Esophagus muscularis mucosa (tissue), 4 donors: ENCODE measurements around the gene BICDL1. TPM values are rescaled to one million over a fixed set of nuclear protein-coding genes. Genes with fewer than 3 reads are reported as not detected.
A peak's percentile ranks its signal among the peaks of the same experiment; 100 is the strongest.

ENCODE experiments used
- DNase-seq: peaks from one replicate; pipeline ENCODE4 v3.0.0-alpha.2; 2017; ENCODE audit errors: extremely low spot score
- H3K27ac ChIP-seq, 4 donors: fragments of 200-600 bp; sonication (generic); replicated peaks in 1 of 4; 1 replicate in 3 of 4; 2 replicates in 1 of 4; pipeline ENCODE4 v1.5.1; 2016 to 2019; ENCODE audit warnings: mild to moderate bottlenecking in 1 of 4
- H3K27me3 ChIP-seq, 4 donors: fragments of 200-600 bp; sonication (generic); one replicate each; pipeline versions ENCODE4 v1.5.1 to v1.6.0; 2016 to 2019
- H3K36me3 ChIP-seq, 4 donors: fragments of 200-600 bp; sonication (generic); one replicate each; pipeline ENCODE4 v1.5.1; 2016 to 2019
- H3K4me1 ChIP-seq, 4 donors: fragments of 200-600 bp; sonication (generic); one replicate each; pipeline ENCODE4 v1.5.1; 2016 to 2019
- H3K4me3 ChIP-seq, 4 donors: fragments of 200-600 bp; sonication (generic); 1 replicate in 2 of 4; 2 replicates in 2 of 4; pipeline ENCODE4 v1.5.1; 2016 to 2019; ENCODE audit warnings: mild to moderate bottlenecking in 4 of 4, moderate library complexity in 1 of 4
- H3K9me3 ChIP-seq, 4 donors: fragments of 200-600 bp; sonication (generic); 1 replicate in 3 of 4; 2 replicates in 1 of 4; pipeline ENCODE4 v1.5.1; 2016 to 2019
- EP300 ChIP-seq: sonication (generic); formaldehyde crosslinking; IDR thresholded peaks from one replicate; pipeline ENCODE4 v1.6.1; 2017; ENCODE audit warnings: antibody characterized with exemption
- POLR2A ChIP-seq: fragments of 450-650 bp; IDR thresholded peaks from one replicate; pipeline ENCODE4 v1.6.1; 2017; ENCODE audit warnings: antibody characterized with exemption, moderate library complexity, mild to moderate bottlenecking, low read depth
- POLR2AphosphoS5 ChIP-seq, 2 donors: sonication (generic); formaldehyde crosslinking; IDR thresholded peaks; one replicate each; pipeline ENCODE4 v1.6.1; 2017; ENCODE audit warnings: antibody characterized with exemption in 2 of 2
- WGBS: methylation state at CpG from one replicate; pipeline ENCODE4 v1.1.5; 2018; 5-methylcytosine and 5-hydroxymethylcytosine counted together
- intact Hi-C: fragments of 100-400 bp; cut with DNase I; formaldehyde crosslinking; loops from one replicate; pipeline ENCODE4 v1.15.1; 2023
- total RNA-seq, 4 donors: library from RNA; depleted of rRNA; stranded (reverse); fragments of >200 nt; gene quantifications; one replicate each; pipeline versions ENCODE4 v1.1.0 to v1.2.1, GENCODE V29; 2016
- TF ChIP-seq, protein P1 (sequence below), 3 experiments: fragments of 200-600 bp in 2 of 3; fragments of 450-650 bp in 1 of 3; sonication (generic) in 2 of 3; IDR thresholded peaks; one replicate each; pipeline ENCODE4 v1.5.1; 2017 to 2019; ENCODE audit warnings: antibody characterized with exemption in 3 of 3, mild to moderate bottlenecking in 2 of 3, moderate library complexity in 1 of 3

Gene BICDL1
- total RNA-seq, 4 donors from 2014 or later: 0.17 to 1.2 (median 0.77) TPM

GRCh38 chr12:120093336-120093591, 104.2 kb downstream of the BICDL1 start:
- Histone ChIP-seq H3K4me1 (peaks cover 0 to 28% (median 9%) of the 10 kb centered on the region in 4 donors), H3K27ac (no peak overlapping the region), H3K9me3 (no peaks in the 10 kb centered on the region), H3K27me3 (no peaks in the 10 kb centered on the region), H3K4me3 (no peak overlapping the region), H3K36me3 (peaks cover 20 to 62% (median 54%) of the 10 kb centered on the region in 4 donors)
- TF ChIP-seq POLR2AphosphoS5 (IDR thresholded peaks at IDR 0.05) (no peak), POLR2A (no peak), EP300 (no peak)
- TF ChIP-seq, protein P1, sequence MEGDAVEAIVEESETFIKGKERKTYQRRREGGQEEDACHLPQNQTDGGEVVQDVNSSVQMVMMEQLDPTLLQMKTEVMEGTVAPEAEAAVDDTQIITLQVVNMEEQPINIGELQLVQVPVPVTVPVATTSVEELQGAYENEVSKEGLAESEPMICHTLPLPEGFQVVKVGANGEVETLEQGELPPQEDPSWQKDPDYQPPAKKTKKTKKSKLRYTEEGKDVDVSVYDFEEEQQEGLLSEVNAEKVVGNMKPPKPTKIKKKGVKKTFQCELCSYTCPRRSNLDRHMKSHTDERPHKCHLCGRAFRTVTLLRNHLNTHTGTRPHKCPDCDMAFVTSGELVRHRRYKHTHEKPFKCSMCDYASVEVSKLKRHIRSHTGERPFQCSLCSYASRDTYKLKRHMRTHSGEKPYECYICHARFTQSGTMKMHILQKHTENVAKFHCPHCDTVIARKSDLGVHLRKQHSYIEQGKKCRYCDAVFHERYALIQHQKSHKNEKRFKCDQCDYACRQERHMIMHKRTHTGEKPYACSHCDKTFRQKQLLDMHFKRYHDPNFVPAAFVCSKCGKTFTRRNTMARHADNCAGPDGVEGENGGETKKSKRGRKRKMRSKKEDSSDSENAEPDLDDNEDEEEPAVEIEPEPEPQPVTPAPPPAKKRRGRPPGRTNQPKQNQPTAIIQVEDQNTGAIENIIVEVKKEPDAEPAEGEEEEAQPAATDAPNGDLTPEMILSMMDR (IDR thresholded peaks at IDR 0.05): no peak
- WGBS: 84% methylated on average over 4 of the region's 4 CpGs
- DNase-seq: no peak
- intact Hi-C loops: no loop called here

GRCh38 chr12:120093592-120094355, 104.7 kb downstream of the BICDL1 start:
- no peak for DNase-seq
- Histone ChIP-seq H3K9me3 (no peaks in the 10 kb centered on the region), H3K27me3 (no peaks in the 10 kb centered on the region), H3K4me1 (peaks cover 0 to 28% (median 9%) of the 10 kb centered on the region in 4 donors), H3K4me3 (no peak overlapping the region), H3K27ac (no peak overlapping the region), H3K36me3 (peaks cover 25 to 67% (median 59%) of the 10 kb centered on the region in 4 donors)
- intact Hi-C loops: no loop called here
- TF ChIP-seq EP300: no peak
- TF ChIP-seq, protein P1 (IDR thresholded peaks at IDR 0.05): no peak
- TF ChIP-seq POLR2A: no peak
- no peak for TF ChIP-seq POLR2AphosphoS5 (IDR thresholded peaks at IDR 0.05)
- WGBS: 45% methylated on average over 17 of the region's 17 CpGs

DNA sequence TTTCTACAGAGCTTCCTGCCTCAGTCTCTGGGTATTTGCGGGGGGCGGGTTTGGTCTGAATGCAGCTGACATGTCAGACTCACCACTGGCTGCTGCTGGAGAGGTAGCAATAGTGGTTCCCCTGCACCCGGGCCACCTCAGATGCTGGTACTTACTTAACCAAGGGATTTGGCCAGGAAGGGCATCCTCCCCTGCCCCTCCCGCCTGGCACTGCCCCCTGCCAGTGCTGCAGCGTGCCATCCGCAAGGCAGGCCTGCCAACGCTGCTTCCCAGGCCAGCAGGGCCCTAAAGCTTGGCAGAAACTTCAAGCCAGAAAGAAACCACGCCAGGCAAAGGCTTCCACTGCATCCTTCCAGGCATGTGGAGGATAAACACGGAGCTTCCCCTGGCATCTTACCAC, 105.4 kb downstream of the BICDL1 start:
- H3K4me3 ChIP-seq: no peak overlapping the region
- intact Hi-C loops: no loop called here
- H3K27ac ChIP-seq: peak overlapping the region in 1 of 4 donors; percentile 13
- peaks cover 0 to 28% (median 10%) of the 10 kb centered on the region in 4 donors for H3K4me1 ChIP-seq
- no peak for DNase-seq
- TF ChIP-seq, protein P1 (IDR thresholded peaks at IDR 0.05): no peak
- TF ChIP-seq POLR2AphosphoS5 (IDR thresholded peaks at IDR 0.05) (no peak), POLR2A (no peak), EP300 (no peak)
- H3K9me3 ChIP-seq: no peaks in the 10 kb centered on the region
- H3K36me3 ChIP-seq: peaks cover 25 to 73% (median 65%) of the 10 kb centered on the region in 4 donors
- H3K27me3 ChIP-seq: no peaks in the 10 kb centered on the region
- WGBS: 61% methylated on average over 4 of the region's 9 CpGs

DNA sequence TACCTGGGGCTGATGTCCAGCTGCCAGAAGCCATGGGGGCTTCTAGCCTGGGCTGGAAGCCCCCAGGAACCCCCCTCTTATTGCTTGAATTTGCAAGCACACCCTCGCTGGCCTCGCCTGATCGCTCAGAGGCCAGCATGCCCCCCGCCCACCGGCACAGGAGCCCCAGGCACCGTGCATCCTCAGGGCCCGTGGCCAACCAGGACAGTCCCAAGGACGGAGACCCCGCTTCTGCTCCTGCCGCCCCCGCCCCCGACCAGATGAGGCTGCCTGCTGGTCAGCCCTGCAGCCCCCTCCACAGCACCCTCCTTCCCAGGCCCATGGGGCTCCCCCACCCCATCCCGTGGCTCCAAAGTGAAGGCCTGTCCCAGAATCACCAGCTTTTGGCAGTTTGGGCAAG, 106.3 kb downstream of the BICDL1 start:
- no peaks in the 10 kb centered on the region for H3K27me3 ChIP-seq
- no peak overlapping the region for H3K27ac ChIP-seq
- intact Hi-C loops: no loop called here
- WGBS: 75% methylated on average over 1 of the region's 13 CpGs
- no peaks in the 10 kb centered on the region for H3K9me3 ChIP-seq
- H3K4me3 ChIP-seq: no peak overlapping the region
- TF ChIP-seq POLR2A: no peak
- peaks cover 2 to 37% (median 18%) of the 10 kb centered on the region in 4 donors for H3K4me1 ChIP-seq
- H3K36me3 ChIP-seq: peaks cover 25 to 80% (median 70%) of the 10 kb centered on the region in 4 donors
- DNase-seq: no peak

GRCh38 chr12:120095736-120096135, 106.7 kb downstream of the BICDL1 start:
- Histone ChIP-seq H3K9me3 (no peaks in the 10 kb centered on the region), H3K4me3 (no peak overlapping the region), H3K4me1 (peaks cover 6 to 41% (median 22%) of the 10 kb centered on the region in 4 donors), H3K27ac (no peak overlapping the region), H3K36me3 (peaks cover 25 to 82% (median 70%) of the 10 kb centered on the region in 4 donors), H3K27me3 (no peaks in the 10 kb centered on the region)
- 87% methylated on average over 8 of the region's 8 CpGs for WGBS
- intact Hi-C loops: no loop called here
- TF ChIP-seq EP300 (no peak), POLR2AphosphoS5 (IDR thresholded peaks at IDR 0.05) (no peak), POLR2A (no peak)
- TF ChIP-seq, protein P1 (IDR thresholded peaks at IDR 0.05): no peak
- no peak for DNase-seq
